Retina (tissue), 1 donor: ENCODE data around the gene NAALADL2.
"Not testable (repeated sequence)": the region's sequence is repeated elsewhere in the genome, so short reads cannot be mapped to it uniquely, and the experiment has no call there.

Experiments
- DNase-seq: peaks from one replicate; pipeline ENCODE4 v3.0.0-alpha.2; 2016

Gene NAALADL2

GRCh38 chr3:175521406-175521805 is 662.3 kb downstream of the NAALADL2 start:
- no peak for DNase-seq

GRCh38 chr3:175526191-175526590 is 667.1 kb downstream of the NAALADL2 start:
- DNase-seq = no peak

GRCh38 chr3:175526609-175527280 is 667.6 kb downstream of the NAALADL2 start:
- DNase-seq = no peak

- not testable (repeated sequence) for DNase-seq
Measured at GRCh38 chr3:175528693-175529092, 669.6 kb downstream of the NAALADL2 start.

- DNase-seq = no peak
Measured at GRCh38 chr3:175535351-175535750, 676.2 kb downstream of the NAALADL2 start.

- DNase-seq = no peak
Measured at GRCh38 chr3:175546115-175546514, 687.0 kb downstream of the NAALADL2 start.

GRCh38 chr3:175552929-175553328 is 693.8 kb downstream of the NAALADL2 start:
- DNase-seq = no peak

GRCh38 chr3:175554801-175555200 is 695.7 kb downstream of the NAALADL2 start:
- DNase-seq = no peak

- no peak for DNase-seq
Measured at GRCh38 chr3:175558261-175558660, 699.1 kb downstream of the NAALADL2 start.

GRCh38 chr3:175564363-175564762 is 705.2 kb downstream of the NAALADL2 start:
- DNase-seq = no peak

GRCh38 chr3:175571096-175571495 is 712.0 kb downstream of the NAALADL2 start:
- no peak for DNase-seq

- no peak for DNase-seq
Measured at GRCh38 chr3:175573226-175573625, 714.1 kb downstream of the NAALADL2 start.

- DNase-seq = no peak
Measured at GRCh38 chr3:175580318-175580717, 721.2 kb downstream of the NAALADL2 start.

GRCh38 chr3:175585898-175586297 is 726.8 kb downstream of the NAALADL2 start:
- DNase-seq = no peak

GRCh38 chr3:175590745-175591144 is 731.6 kb downstream of the NAALADL2 start:
- no peak for DNase-seq

GRCh38 chr3:175591375-175591774 is 732.2 kb downstream of the NAALADL2 start:
- no peak for DNase-seq

- no peak for DNase-seq
Measured at GRCh38 chr3:175593331-175593730, 734.2 kb downstream of the NAALADL2 start.

GRCh38 chr3:175598740-175599139 is 739.6 kb downstream of the NAALADL2 start:
- DNase-seq = no peak

- no peak for DNase-seq
Measured at GRCh38 chr3:175601521-175601920, 742.4 kb downstream of the NAALADL2 start.

- DNase-seq = no peak
Measured at GRCh38 chr3:175605851-175606250, 746.7 kb downstream of the NAALADL2 start.

GRCh38 chr3:175606650-175607318 is 747.6 kb downstream of the NAALADL2 start:
- DNase-seq = no peak

GRCh38 chr3:175608356-175608755 is 749.2 kb downstream of the NAALADL2 start:
- no peak for DNase-seq

- DNase-seq = no peak
Measured at GRCh38 chr3:175608911-175609310, 749.8 kb downstream of the NAALADL2 start.

GRCh38 chr3:175612487-175613196 is 753.5 kb downstream of the NAALADL2 start:
- no peak for DNase-seq
